Neural progenitor cell (in vitro differentiated cells): ENCODE results near the gene B3GLCT. TPM values are rescaled to one million over a fixed set of nuclear protein-coding genes. Genes with fewer than 3 reads are reported as not detected.
A peak's percentile ranks its signal among the peaks of the same experiment; 100 is the strongest.

Experiments
- DNase-seq: peaks from one replicate; pipeline ENCODE4 v3.0.0-alpha.2; 2016; ENCODE audit warnings: low spot score
- H2AFZ ChIP-seq: fragments of 200-600 bp; sonication (generic); replicated peaks from 2 replicates; pipeline ENCODE4 v1.6.1; 2016; ENCODE audit warnings: antibody characterized with exemption
- H3F3A ChIP-seq: fragments of 200-600 bp; sonication (generic); 2 replicates; pipeline ENCODE4 v1.6.1; 2016; ENCODE audit warnings: antibody characterized with exemption, low read depth
- H3K27ac ChIP-seq: fragments of 200-600 bp; sonication (generic); 2 replicates; pipeline ENCODE4 v1.5.1; 2016; ENCODE audit warnings: mild to moderate bottlenecking
- H3K27me3 ChIP-seq: fragments of 200-600 bp; sonication (generic); 2 replicates; pipeline ENCODE4 v1.6.1; 2016; ENCODE audit warnings: mild to moderate bottlenecking, moderate library complexity
- H3K36me3 ChIP-seq: fragments of 200-600 bp; sonication (generic); 2 replicates; pipeline ENCODE4 v1.5.1; 2016
- H3K4me1 ChIP-seq: fragments of 200-600 bp; sonication (generic); 2 replicates; pipeline ENCODE4 v1.6.1; 2016; ENCODE audit warnings: mixed run types
- H3K4me2 ChIP-seq: fragments of 200-600 bp; sonication (generic); 2 replicates; pipeline ENCODE4 v1.6.1; 2016
- H3K4me3 ChIP-seq: fragments of 200-600 bp; sonication (generic); 2 replicates; pipeline ENCODE4 v1.5.1; 2016
- H3K79me2 ChIP-seq: fragments of 200-600 bp; sonication (generic); 2 replicates; pipeline ENCODE4 v1.6.1; 2016; ENCODE audit warnings: low read depth
- H3K9ac ChIP-seq: fragments of 200-600 bp; sonication (generic); 2 replicates; pipeline ENCODE4 v1.6.1; 2016
- H3K9me3 ChIP-seq: fragments of 200-600 bp; sonication (generic); 2 replicates; pipeline ENCODE4 v1.5.1; 2016; ENCODE audit warnings: low read depth
- H4K20me1 ChIP-seq: fragments of 200-600 bp; sonication (generic); 2 replicates; pipeline ENCODE4 v1.6.1; 2016; ENCODE audit warnings: low read depth
- H3K27ac Mint-ChIP-seq: 3 replicates; pipeline ENCODE4 v1.8.0; 2021; ENCODE audit warnings: mixed read lengths
- H3K27me3 Mint-ChIP-seq: 2 replicates; pipeline ENCODE4 v1.8.0; 2022; ENCODE audit warnings: low read depth, mild to moderate bottlenecking, inconsistent platforms, moderate library complexity, mixed read lengths; ENCODE audit not compliant: insufficient read depth
- H3K36me3 Mint-ChIP-seq: 3 replicates; pipeline ENCODE4 v1.8.0; 2021; ENCODE audit warnings: mixed read lengths
- H3K4me1 Mint-ChIP-seq: 3 replicates; pipeline ENCODE4 v1.8.0; 2021; ENCODE audit warnings: mixed read lengths
- H3K4me3 Mint-ChIP-seq: 3 replicates; pipeline ENCODE4 v1.8.0; 2021; ENCODE audit warnings: mild to moderate bottlenecking, moderate library complexity, mixed read lengths
- H3K9me3 Mint-ChIP-seq: 3 replicates; pipeline ENCODE4 v1.8.0; 2020; ENCODE audit warnings: mixed read lengths
- EZH2 ChIP-seq: fragments of 200-600 bp; sonication (generic); IDR thresholded peaks from 2 replicates; pipeline ENCODE4 v1.6.1; 2017; ENCODE audit warnings: antibody characterized with exemption, mild to moderate bottlenecking, moderate library complexity
- EZH2phosphoT487 ChIP-seq: fragments of 200-600 bp; sonication (generic); IDR thresholded peaks from 2 replicates; pipeline ENCODE4 v1.6.1; 2017; ENCODE audit warnings: antibody characterized with exemption
- total RNA-seq: library from RNA; depleted of rRNA; stranded (reverse); fragments of >200 nt; gene quantifications from 2 replicates; pipeline ENCODE4 v1.2.3, GENCODE V29; 2015; ENCODE audit warnings: low replicate concordance
- TF ChIP-seq, protein P1 (sequence below): fragments of 200-600 bp; sonication (generic); IDR thresholded peaks from 2 replicates; pipeline ENCODE4 v1.5.1; 2017; ENCODE audit warnings: antibody characterized with exemption, mild to moderate bottlenecking

Gene B3GLCT
- total RNA-seq, 1 donor from 2014 or later: 16.9 TPM

DNA sequence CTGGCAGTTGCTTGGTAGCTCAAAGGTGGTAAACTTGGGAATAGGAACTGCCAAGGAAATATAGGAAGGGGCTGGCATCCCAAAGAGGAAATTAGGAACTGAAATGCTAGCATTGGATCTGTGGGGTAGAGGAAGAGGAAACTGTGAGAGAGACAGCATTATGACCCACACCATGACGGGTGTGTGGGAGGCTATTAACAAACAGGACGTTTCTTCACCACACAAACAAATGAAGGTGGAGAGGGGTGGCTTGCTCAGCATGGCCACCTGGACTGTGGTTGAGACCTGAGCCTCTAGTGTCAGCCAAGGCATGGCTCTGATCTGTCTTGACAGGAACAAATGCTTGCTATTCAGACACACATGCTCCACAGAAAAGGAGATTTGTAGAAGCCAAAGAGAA is 178.2 kb downstream of the B3GLCT start:
- Mint-ChIP-seq H3K36me3 (no peaks in the 10 kb centered on the region), H3K4me1 (peaks cover 37% of the 10 kb centered on the region), H3K27me3 (peaks cover 2% of the 10 kb centered on the region), H3K27ac (no peak overlapping the region), H3K9me3 (peaks cover 6% of the 10 kb centered on the region), H3K4me3 (no peak overlapping the region)
- TF ChIP-seq EZH2phosphoT487: no peak
- TF ChIP-seq, protein P1, sequence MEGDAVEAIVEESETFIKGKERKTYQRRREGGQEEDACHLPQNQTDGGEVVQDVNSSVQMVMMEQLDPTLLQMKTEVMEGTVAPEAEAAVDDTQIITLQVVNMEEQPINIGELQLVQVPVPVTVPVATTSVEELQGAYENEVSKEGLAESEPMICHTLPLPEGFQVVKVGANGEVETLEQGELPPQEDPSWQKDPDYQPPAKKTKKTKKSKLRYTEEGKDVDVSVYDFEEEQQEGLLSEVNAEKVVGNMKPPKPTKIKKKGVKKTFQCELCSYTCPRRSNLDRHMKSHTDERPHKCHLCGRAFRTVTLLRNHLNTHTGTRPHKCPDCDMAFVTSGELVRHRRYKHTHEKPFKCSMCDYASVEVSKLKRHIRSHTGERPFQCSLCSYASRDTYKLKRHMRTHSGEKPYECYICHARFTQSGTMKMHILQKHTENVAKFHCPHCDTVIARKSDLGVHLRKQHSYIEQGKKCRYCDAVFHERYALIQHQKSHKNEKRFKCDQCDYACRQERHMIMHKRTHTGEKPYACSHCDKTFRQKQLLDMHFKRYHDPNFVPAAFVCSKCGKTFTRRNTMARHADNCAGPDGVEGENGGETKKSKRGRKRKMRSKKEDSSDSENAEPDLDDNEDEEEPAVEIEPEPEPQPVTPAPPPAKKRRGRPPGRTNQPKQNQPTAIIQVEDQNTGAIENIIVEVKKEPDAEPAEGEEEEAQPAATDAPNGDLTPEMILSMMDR: no peak
- TF ChIP-seq EZH2: no peak
- Histone ChIP-seq H3K4me3 (no peak overlapping the region), H3K36me3 (no peaks in the 10 kb centered on the region), H3K27me3 (no peaks in the 10 kb centered on the region), H3K4me1 (peaks cover 24% of the 10 kb centered on the region), H3K4me2 (no peak overlapping the region), H2AFZ (no peak overlapping the region), H3F3A (peaks cover 5% of the 10 kb centered on the region), H3K27ac (no peak overlapping the region), H3K9me3 (no peaks in the 10 kb centered on the region), H3K79me2 (no peaks in the 10 kb centered on the region), H3K9ac (no peak overlapping the region), H4K20me1 (no peaks in the 10 kb centered on the region)
- no peak for DNase-seq

DNA sequence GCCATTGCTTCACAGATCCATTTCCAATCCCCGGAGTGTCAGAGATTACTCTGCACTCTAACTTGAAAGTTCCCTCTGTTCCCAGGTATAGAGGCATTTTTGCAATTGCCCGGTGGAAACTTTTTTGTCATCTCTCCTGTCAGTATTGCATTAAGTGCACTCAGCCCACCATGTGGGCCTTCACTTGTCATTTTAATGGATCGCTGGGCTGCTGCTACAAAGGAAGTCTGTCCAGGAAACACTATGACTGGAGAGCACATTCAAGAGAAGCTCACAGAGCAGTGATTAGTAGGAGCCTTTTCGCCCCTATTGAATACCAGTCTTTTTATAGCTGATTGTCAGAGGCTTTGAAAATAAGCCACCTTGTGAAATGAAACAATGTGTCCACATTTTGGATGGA is 180.9 kb downstream of the B3GLCT start:
- Mint-ChIP-seq H3K4me1 (peaks cover 14% of the 10 kb centered on the region), H3K27ac (peak overlapping the region; percentile 42), H3K4me3 (no peak overlapping the region), H3K9me3 (peaks cover 8% of the 10 kb centered on the region), H3K27me3 (peaks cover 2% of the 10 kb centered on the region), H3K36me3 (no peaks in the 10 kb centered on the region)
- Histone ChIP-seq H3K27ac (peak overlapping the region; percentile 2), H3F3A (peaks cover 5% of the 10 kb centered on the region), H3K4me1 (peaks cover 13% of the 10 kb centered on the region), H3K4me2 (peak overlapping the region; percentile 10), H3K27me3 (no peaks in the 10 kb centered on the region), H3K79me2 (no peaks in the 10 kb centered on the region), H3K4me3 (no peak overlapping the region), H4K20me1 (no peaks in the 10 kb centered on the region), H3K9ac (no peak overlapping the region), H3K9me3 (no peaks in the 10 kb centered on the region), H2AFZ (no peak overlapping the region), H3K36me3 (no peaks in the 10 kb centered on the region)
- peak; percentile 58 for DNase-seq
- TF ChIP-seq EZH2 (no peak), EZH2phosphoT487 (no peak)
- TF ChIP-seq, protein P1: no peak

Other genes starting within 250 kb of the B3GLCT start
- gene HSPH1, start 38.1 kb upstream of the B3GLCT start, total RNA-seq: 61.7 and 94.9 TPM in 2 replicates